Measurements from ENCODE around the gene SPPL3. TPM values are rescaled to one million over a fixed set of nuclear protein-coding genes. Genes with fewer than 3 reads are reported as not detected.

The SPPL3 gene
- total RNA-seq, 1 experiment from 2014 or later, result 18.8 TPM

DNA sequence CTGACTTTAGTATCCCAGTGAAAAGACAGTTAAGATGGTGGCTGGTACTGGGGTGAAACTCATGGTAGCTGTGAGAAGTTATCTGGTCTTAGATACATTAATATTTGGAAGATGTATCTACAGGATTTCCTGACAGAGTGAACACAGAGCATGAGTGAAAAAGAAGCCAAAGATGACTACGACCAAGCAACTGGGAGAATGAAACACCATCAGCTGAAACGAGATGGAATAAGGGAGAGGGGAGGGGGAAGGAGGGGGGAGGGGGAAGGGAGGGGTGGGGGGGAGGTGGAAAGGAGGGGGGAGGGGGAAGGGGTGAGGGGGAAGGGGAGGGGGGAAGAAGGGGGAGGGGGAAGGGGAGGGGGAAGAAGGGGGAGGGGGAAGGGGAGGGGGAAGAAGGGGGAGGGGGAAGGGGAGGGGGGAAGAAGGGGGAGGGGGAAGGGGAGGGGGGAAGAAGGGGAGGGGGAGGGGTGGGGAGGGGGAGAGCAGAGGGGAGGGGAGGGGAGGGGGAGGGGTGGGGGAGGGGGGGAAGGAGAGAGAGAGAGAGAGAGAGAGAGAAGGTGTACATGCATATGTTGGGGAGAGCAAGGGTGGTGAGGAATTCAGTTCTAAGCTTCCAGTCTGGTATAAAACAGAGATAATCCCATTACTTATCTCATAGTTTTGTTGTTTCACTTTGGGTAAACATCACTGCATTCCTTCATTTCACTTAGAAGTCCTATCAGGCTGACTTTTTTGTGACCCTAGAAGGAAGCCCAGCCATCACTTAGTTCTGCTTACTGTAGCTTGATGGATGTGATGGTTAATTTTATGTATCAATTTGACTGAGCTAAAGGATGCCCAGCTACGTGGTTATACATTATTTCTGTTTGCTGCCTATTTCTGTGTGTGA is 73.9 kb downstream of the SPPL3 start:
- TF ChIP-seq, protein P1, sequence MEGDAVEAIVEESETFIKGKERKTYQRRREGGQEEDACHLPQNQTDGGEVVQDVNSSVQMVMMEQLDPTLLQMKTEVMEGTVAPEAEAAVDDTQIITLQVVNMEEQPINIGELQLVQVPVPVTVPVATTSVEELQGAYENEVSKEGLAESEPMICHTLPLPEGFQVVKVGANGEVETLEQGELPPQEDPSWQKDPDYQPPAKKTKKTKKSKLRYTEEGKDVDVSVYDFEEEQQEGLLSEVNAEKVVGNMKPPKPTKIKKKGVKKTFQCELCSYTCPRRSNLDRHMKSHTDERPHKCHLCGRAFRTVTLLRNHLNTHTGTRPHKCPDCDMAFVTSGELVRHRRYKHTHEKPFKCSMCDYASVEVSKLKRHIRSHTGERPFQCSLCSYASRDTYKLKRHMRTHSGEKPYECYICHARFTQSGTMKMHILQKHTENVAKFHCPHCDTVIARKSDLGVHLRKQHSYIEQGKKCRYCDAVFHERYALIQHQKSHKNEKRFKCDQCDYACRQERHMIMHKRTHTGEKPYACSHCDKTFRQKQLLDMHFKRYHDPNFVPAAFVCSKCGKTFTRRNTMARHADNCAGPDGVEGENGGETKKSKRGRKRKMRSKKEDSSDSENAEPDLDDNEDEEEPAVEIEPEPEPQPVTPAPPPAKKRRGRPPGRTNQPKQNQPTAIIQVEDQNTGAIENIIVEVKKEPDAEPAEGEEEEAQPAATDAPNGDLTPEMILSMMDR (conservative IDR thresholded peaks at IDR 0.05; ENCODE audit: low read depth, low read length), result no peak
- no peak for TF ChIP-seq EZH2phosphoT487 (IDR thresholded peaks at IDR 0.05; ENCODE audit: borderline replicate concordance, low read length)
- no peak for TF ChIP-seq EZH2 (IDR thresholded peaks at IDR 0.05; ENCODE audit: low read length, unreplicated experiment)
- Histone ChIP-seq H3K27ac (ENCODE audit: low read length) (no peak overlapping the region), H4K20me1 (ENCODE audit: low read length) (no peaks in the 10 kb centered on the region)

GRCh38 chr12:120826335-120826734 is 77.8 kb downstream of the SPPL3 start:
- Histone ChIP-seq H3K4me1 (ENCODE audit: insufficient read depth, low read length) (no peaks in the 10 kb centered on the region), H3F3A (ENCODE audit: low read length, unreplicated experiment) (no peaks in the 10 kb centered on the region), H3K4me2 (ENCODE audit: low read length) (no peak overlapping the region), H3K27ac (ENCODE audit: low read length) (no peak overlapping the region), H3K36me3 (ENCODE audit: low read depth, low read length) (no peaks in the 10 kb centered on the region), H4K20me1 (ENCODE audit: low read length) (no peaks in the 10 kb centered on the region), H3K9me3 (ENCODE audit: low read length) (no peaks in the 10 kb centered on the region), H3K4me3 (ENCODE audit: low read length) (no peak overlapping the region), H2AFZ (ENCODE audit: low read length) (no peak overlapping the region), H3K9ac (ENCODE audit: low read length) (no peak overlapping the region), H3K9me2 (replicated peaks; ENCODE audit: low read length) (no peaks in the 10 kb centered on the region), H3K27me3 (ENCODE audit: low read length) (no peaks in the 10 kb centered on the region), H3K79me2 (ENCODE audit: low read length) (peaks cover 37% of the 10 kb centered on the region)
- POLR2A ChIA-PET (ENCODE audit: unreplicated experiment), result no interaction called here
- no peak for TF ChIP-seq EZH2phosphoT487 (IDR thresholded peaks at IDR 0.05; ENCODE audit: borderline replicate concordance, low read length)
- TF ChIP-seq, protein P1 (conservative IDR thresholded peaks at IDR 0.05; ENCODE audit: low read depth, low read length), result no peak
- TF ChIP-seq EZH2 (IDR thresholded peaks at IDR 0.05; ENCODE audit: low read length, unreplicated experiment), result no peak
- BruUV-seq (replicated peaks), result no TSS peak
- CTCF ChIA-PET, result no interaction called here
- intact Hi-C loops (cut with micrococcal nuclease), result no loop called here
- no peak for ATAC-seq
- DNase-seq, result no peak

More for the DNA sequence above, 73.9 kb downstream of the SPPL3 start:
- Histone ChIP-seq H2AFZ (ENCODE audit: low read length) (no peak overlapping the region), H3K79me2 (ENCODE audit: low read length) (peaks cover 47% of the 10 kb centered on the region), H3K9ac (ENCODE audit: low read length) (no peak overlapping the region), H3K4me3 (ENCODE audit: low read length) (no peak overlapping the region), H3K4me2 (ENCODE audit: low read length) (no peak overlapping the region), H3F3A (ENCODE audit: low read length, unreplicated experiment) (no peaks in the 10 kb centered on the region), H3K9me2 (replicated peaks; ENCODE audit: low read length) (no peaks in the 10 kb centered on the region), H3K36me3 (ENCODE audit: low read depth, low read length) (no peaks in the 10 kb centered on the region), H3K27me3 (ENCODE audit: low read length) (no peaks in the 10 kb centered on the region), H3K9me3 (ENCODE audit: low read length) (no peaks in the 10 kb centered on the region), H3K4me1 (ENCODE audit: insufficient read depth, low read length) (peaks cover 8% of the 10 kb centered on the region; the same call in 1 of the 2 replicates)
- ChIA-PET CTCF (no interaction called here), POLR2A (ENCODE audit: unreplicated experiment) (no interaction called here)
- no TSS peak for BruUV-seq (replicated peaks)
- ATAC-seq (no peak), DNase-seq (no peak)
- intact Hi-C loops (cut with micrococcal nuclease), result no loop called here

- Histone ChIP-seq H3K4me3 (ENCODE audit: low read length) (no peak overlapping the region), H3K4me2 (ENCODE audit: low read length) (no peak overlapping the region), H3K4me1 (ENCODE audit: insufficient read depth, low read length) (no peaks in the 10 kb centered on the region), H4K20me1 (ENCODE audit: low read length) (no peaks in the 10 kb centered on the region), H3K9me3 (ENCODE audit: low read length) (no peaks in the 10 kb centered on the region), H3K9me2 (replicated peaks; ENCODE audit: low read length) (no peaks in the 10 kb centered on the region), H3F3A (ENCODE audit: low read length, unreplicated experiment) (no peaks in the 10 kb centered on the region), H2AFZ (ENCODE audit: low read length) (no peak overlapping the region), H3K36me3 (ENCODE audit: low read depth, low read length) (no peaks in the 10 kb centered on the region), H3K27me3 (ENCODE audit: low read length) (no peaks in the 10 kb centered on the region), H3K27ac (ENCODE audit: low read length) (no peak overlapping the region), H3K79me2 (ENCODE audit: low read length) (peaks cover 41% of the 10 kb centered on the region), H3K9ac (ENCODE audit: low read length) (no peak overlapping the region)
- CTCF ChIA-PET, result no interaction called here
- DNase-seq (no peak), ATAC-seq (no peak)
- TF ChIP-seq EZH2phosphoT487 (IDR thresholded peaks at IDR 0.05; ENCODE audit: borderline replicate concordance, low read length) (no peak), EZH2 (IDR thresholded peaks at IDR 0.05; ENCODE audit: low read length, unreplicated experiment) (no peak)
- TF ChIP-seq, protein P1 (conservative IDR thresholded peaks at IDR 0.05; ENCODE audit: low read depth, low read length), result no peak
- POLR2A ChIA-PET (ENCODE audit: unreplicated experiment), result no interaction called here
- BruUV-seq (replicated peaks), result no TSS peak
- intact Hi-C loops (cut with micrococcal nuclease), result no loop called here
Observed at GRCh38 chr12:120825337-120825736, 78.8 kb downstream of the SPPL3 start.

All from PC-3 (cell line).